BJ (cell line): ENCODE data around the gene PCGF3. TPM values are rescaled to one million over a fixed set of nuclear protein-coding genes. Genes with fewer than 3 reads are reported as not detected.

Experiments used
- CTCF ChIA-PET: fragments of 350-600 bp; formaldehyde crosslinking; extraction: SDS; loops from one replicate; lab custom pipeline; 2021; ENCODE audit warnings: antibody characterized with exemption, inconsistent platforms; lab: Yijun Ruan, JAX
- POLR2A ChIA-PET: fragments of 300-600 bp; sonication (Branson Sonifier 250); formaldehyde crosslinking; extraction: SDS; loops from one replicate; lab custom pipeline; 2021; ENCODE audit warnings: antibody characterized with exemption; lab: Charles Lee
- DNase-seq: peaks from one replicate; pipeline ENCODE4 v3.0.0-alpha.2; 2011; ENCODE audit warnings: low read depth
- H3K27me3 ChIP-seq: 2 replicates; pipeline ENCODE4 v1.6.0; 2011; ENCODE audit warnings: low read length; ENCODE audit not compliant: control insufficient read depth, insufficient read depth
- H3K36me3 ChIP-seq: 2 replicates; pipeline ENCODE4 v1.5.1; 2011; ENCODE audit warnings: low read length; ENCODE audit not compliant: control insufficient read depth, insufficient read depth
- H3K4me3 ChIP-seq: 2 replicates; pipeline ENCODE4 v1.5.1; 2011; ENCODE audit warnings: low read depth, mild to moderate bottlenecking, control low read depth, low read length
- CTCF ChIP-seq: IDR thresholded peaks from 2 replicates; pipeline ENCODE4 v1.5.1; 2011; ENCODE audit warnings: low read depth, mild to moderate bottlenecking, control low read depth, inconsistent platforms, low read length, moderate library complexity; ENCODE audit not compliant: insufficient read depth
- polyA plus RNA-seq: library from polyadenylated mRNA; depleted of rRNA; stranded (reverse); fragments of >200 nt; gene quantifications from 2 replicates; pipeline ENCODE4 v1.2.3, GENCODE V29; 2011

PCGF3 gene
- polyA plus RNA-seq, 1 experiment = 37.6 TPM

- no peak for TF ChIP-seq CTCF
- ChIA-PET POLR2A (interaction anchor here (0.6 kb wide), 1 partner anchor 9 kb away, joined by 16 read pairs; no protein-coding TSS in a partner anchor), CTCF (no interaction called here)
- no peak for DNase-seq
- no peak overlapping the region for H3K4me3 ChIP-seq
- peaks cover 12% of the 10 kb centered on the region for H3K36me3 ChIP-seq
- no peaks in the 10 kb centered on the region for H3K27me3 ChIP-seq
These were observed 33.9 kb upstream of the PCGF3 start for GRCh38 chr4:671769-672168.

- ChIA-PET CTCF (interaction anchor here (1.0 to 4.3 kb wide), 4 partner anchors 8 to 24 kb away, joined by 3 to 22 read pairs (median 6); no protein-coding TSS in a partner anchor), POLR2A (no interaction called here)
- peak overlapping the region; percentile 89 for H3K4me3 ChIP-seq
- no peak for TF ChIP-seq CTCF
- DNase-seq = no peak
- peaks cover 12% of the 10 kb centered on the region for H3K36me3 ChIP-seq
- no peaks in the 10 kb centered on the region for H3K27me3 ChIP-seq
These were observed 32.1 kb upstream of the PCGF3 start for GRCh38 chr4:673349-674091.

- peaks cover 12% of the 10 kb centered on the region for H3K36me3 ChIP-seq
- TF ChIP-seq CTCF = peak; percentile 63
- DNase-seq = peak; percentile 83
- ChIA-PET CTCF (interaction anchor here (0.6 to 4.3 kb wide), 6 partner anchors 9 to 25 kb away, joined by 3 to 22 read pairs (median 4); no protein-coding TSS in a partner anchor), POLR2A (no interaction called here)
- H3K27me3 ChIP-seq = no peaks in the 10 kb centered on the region
- peak within 1 kb of the TSS; percentile 89 for H3K4me3 ChIP-seq
These were observed 31.2 kb upstream of the PCGF3 start, which contains the start of the genes ATP5ME and MYL5 for GRCh38 chr4:674172-675035. ATP5ME (minus strand) TSS chr4:674276; CDS start chr4:674247, 29 bp downstream. MYL5 (plus strand) TSS chr4:674542; CDS start chr4:678027, 3,485 bp downstream.

- Histone ChIP-seq H3K36me3 (peaks cover 12% of the 10 kb centered on the region), H3K27me3 (no peaks in the 10 kb centered on the region), H3K4me3 (peak overlapping the region; percentile 89)
- ChIA-PET CTCF (interaction anchor here (0.6 to 4.3 kb wide), 4 partner anchors 9 to 378 kb away, joined by 3 to 22 read pairs (median 4); no protein-coding TSS in a partner anchor), POLR2A (no interaction called here)
- TF ChIP-seq CTCF = no peak
- no peak for DNase-seq
These were observed 30.4 kb upstream of the PCGF3 start for GRCh38 chr4:675036-675882.
